K562 (cell line): ENCODE results near the gene TBC1D17. TPM values are rescaled to one million over a fixed set of nuclear protein-coding genes. Genes with fewer than 3 reads are reported as not detected.

Experiments used
- CREB3L1 ChIP-seq: fragments of 450-650 bp; IDR thresholded peaks from 2 replicates; pipeline ENCODE4 v1.6.1; 2014; ENCODE audit warnings: low read depth, mild to moderate bottlenecking, moderate library complexity, borderline replicate concordance
- CTBP1 ChIP-seq: fragments of 450-650 bp; IDR thresholded peaks from 2 replicates; pipeline ENCODE4 v1.6.1; 2016; ENCODE audit warnings: borderline replicate concordance
- E4F1 ChIP-seq: fragments of 250-450 bp; sonication (Bioruptor Pico); IDR thresholded peaks from 2 replicates; pipeline ENCODE4 v1.5.0; 2021; ENCODE audit warnings: mild to moderate bottlenecking, borderline replicate concordance
- EP400 ChIP-seq: fragments of 450-650 bp; IDR thresholded peaks from 2 replicates; pipeline ENCODE4 v1.6.1; 2017; ENCODE audit warnings: antibody characterized with exemption, mild to moderate bottlenecking, moderate library complexity
- EZH2 ChIP-seq: IDR thresholded peaks from 2 replicates; pipeline ENCODE4 v1.6.1; 2012; ENCODE audit warnings: low read depth, mild to moderate bottlenecking, inconsistent platforms, low read length, borderline replicate concordance
- FIP1L1 ChIP-seq: fragments of 200-400 bp; formaldehyde crosslinking; IDR thresholded peaks from 2 replicates; pipeline ENCODE4 v1.6.1; 2018; ENCODE audit warnings: mild to moderate bottlenecking, low read depth, low read length; ENCODE audit not compliant: poor library complexity, severe bottlenecking
- FOXK2 ChIP-seq, 2 experiments: fragments of 450-650 bp; IDR thresholded peaks in 1 of 2; conservative IDR thresholded peaks in 1 of 2; 2 replicates each; pipeline ENCODE4 v1.6.1; 2016; ENCODE audit warnings: low read depth in 2 of 2, mild to moderate bottlenecking in 1 of 2
- HDGF ChIP-seq: fragments of 450-650 bp; IDR thresholded peaks from 2 replicates; pipeline ENCODE4 v1.6.1; 2016
- HINFP ChIP-seq: fragments of 450-650 bp; conservative IDR thresholded peaks from 2 replicates; pipeline ENCODE4 v1.6.1; 2016; ENCODE audit warnings: missing genetic modification characterization, low read depth, mild to moderate bottlenecking, control low read depth, missing compliant biosample characterization
- IRF1 ChIP-seq: sonication (generic); formaldehyde crosslinking; IDR thresholded peaks from 2 replicates; pipeline ENCODE4 v1.8.0; 2022; ENCODE audit warnings: missing genetic modification reagents, mild to moderate bottlenecking, borderline replicate concordance
- KHSRP ChIP-seq: fragments of 450-650 bp; IDR thresholded peaks from 2 replicates; pipeline ENCODE4 v1.6.1; 2017
- MTA3 ChIP-seq: fragments of 450-650 bp; formaldehyde crosslinking; IDR thresholded peaks from 2 replicates; pipeline ENCODE4 v1.6.1; 2017; ENCODE audit warnings: mild to moderate bottlenecking, borderline replicate concordance
- PHF8 ChIP-seq: fragments of 200-600 bp; sonication (generic); IDR thresholded peaks from 2 replicates; pipeline ENCODE4 v1.6.1; 2012; ENCODE audit warnings: mixed run types, mild to moderate bottlenecking, inconsistent platforms, low read length, moderate library complexity, borderline replicate concordance
- SMARCC2 ChIP-seq: fragments of 450-650 bp; IDR thresholded peaks from 2 replicates; pipeline ENCODE4 v1.6.1; 2017; ENCODE audit warnings: antibody characterized with exemption, moderate library complexity, mild to moderate bottlenecking, low read depth
- THAP12 ChIP-seq: fragments of 250-450 bp; sonication (Bioruptor Pico); IDR thresholded peaks from 2 replicates; pipeline ENCODE4 v1.9.0; 2021; ENCODE audit warnings: mild to moderate bottlenecking, inconsistent platforms
- XRCC5 ChIP-seq: fragments of 200-400 bp; formaldehyde crosslinking; IDR thresholded peaks from 2 replicates; pipeline ENCODE4 v1.6.1; 2017; ENCODE audit warnings: low read depth, mild to moderate bottlenecking, low read length
- ZNF175 ChIP-seq: fragments of 200-800 bp; sonication (Bioruptor generic); IDR thresholded peaks from 2 replicates; pipeline ENCODE4 v1.6.1; 2016; ENCODE audit warnings: low read depth, mild to moderate bottlenecking, missing genetic modification characterization, missing compliant biosample characterization
- ZNF239 ChIP-seq: fragments of 250-450 bp; sonication (Bioruptor Pico); IDR thresholded peaks from 2 replicates; pipeline ENCODE4 v1.4.0; 2020; ENCODE audit warnings: mild to moderate bottlenecking
- ZNF778 ChIP-seq: fragments of 450-650 bp; formaldehyde crosslinking; IDR thresholded peaks from 2 replicates; pipeline ENCODE4 v1.4.0; 2020; ENCODE audit warnings: mild to moderate bottlenecking, moderate library complexity
- polyA plus RNA-seq, 8 experiments: library from polyadenylated mRNA; depleted of rRNA in 4 of 8; stranded (reverse) in 5 of 8; unstranded in 3 of 8; fragments of >200 nt; fragmentation: Nextera tagmentation in 2 of 8; fragmentation: Illumina TruSeq in 1 of 8; extraction: Ambion mirVana in 2 of 8; extraction: Trizol in 1 of 8; gene quantifications; 2 replicates each; pipeline versions ENCODE4 v1.2.1 to v1.2.3, GENCODE V29; 2011 to 2014; ENCODE audit warnings: inconsistent platforms in 1 of 8, missing spikeins in 1 of 8
- total RNA-seq, 7 experiments: library from RNA; depleted of rRNA in 6 of 7; stranded (reverse); fragments of >200 nt in 6 of 7; fragmentation: Illumina TruSeq in 2 of 7; extraction: Trizol in 2 of 7; gene quantifications; 2 replicates each; pipeline versions ENCODE4 v1.2.1 to v1.2.3, GENCODE V29; 2011 to 2021; ENCODE audit warnings: low replicate concordance in 1 of 7

The TBC1D17 gene
- total and polyA plus RNA-seq, 9 of the 15 experiments (the other 6 are each of a cell fraction or from before 2014, with no cell fraction given) = 0.42 to 16.0 (median 3.8) TPM

- TF ChIP-seq ZNF175 (CRISPR knock-in tag) (peak; percentile 93; the same call in 1 of the 2 replicates), CREB3L1 (peak; percentile 16; the same call in 1 of the 2 replicates), E4F1 (CRISPR knock-in tag) (no peak), THAP12 (CRISPR knock-in tag) (peak; percentile 54; the same call in 1 of the 2 replicates), XRCC5 (peak; percentile 68; the same call in 1 of the 2 replicates), FIP1L1 (peak; percentile 13), FOXK2 (conservative IDR thresholded peaks at IDR 0.05 in 1 of 2, IDR thresholded peaks at IDR 0.05 in 1 of 2; ENCODE audit: low read depth in 2 of 2) (peak in 1 of 2 experiments; percentile 30; a peak in 1 of 4 replicates), IRF1 (CRISPR knock-in tag) (no peak), EP400 (peak; percentile 69), PHF8 (peak; percentile 52; the same call in 1 of the 2 replicates), CTBP1 (0 out of 2 replicates have a peak, but pooled peaks have one; percentile 15), KHSRP (no peak), HINFP (tag) (no peak), EZH2 (no peak), MTA3 (peak; percentile 75; the same call in 1 of the 2 replicates), HDGF (no peak), SMARCC2 (no peak), ZNF778 (CRISPR knock-in tag) (no peak), ZNF239 (CRISPR knock-in tag) (peak; percentile 15; the same call in 1 of the 2 replicates)
These were observed 981 bp upstream of the TBC1D17 start (continued) for GRCh38 chr19:49876422-49877019.
